ENCODE data around the gene ZBTB40. TPM values are rescaled to one million over a fixed set of nuclear protein-coding genes. Genes with fewer than 3 reads are reported as not detected.

ZBTB40 gene
- total RNA-seq, 1 donor from 2014 or later = 15.3 TPM

DNA sequence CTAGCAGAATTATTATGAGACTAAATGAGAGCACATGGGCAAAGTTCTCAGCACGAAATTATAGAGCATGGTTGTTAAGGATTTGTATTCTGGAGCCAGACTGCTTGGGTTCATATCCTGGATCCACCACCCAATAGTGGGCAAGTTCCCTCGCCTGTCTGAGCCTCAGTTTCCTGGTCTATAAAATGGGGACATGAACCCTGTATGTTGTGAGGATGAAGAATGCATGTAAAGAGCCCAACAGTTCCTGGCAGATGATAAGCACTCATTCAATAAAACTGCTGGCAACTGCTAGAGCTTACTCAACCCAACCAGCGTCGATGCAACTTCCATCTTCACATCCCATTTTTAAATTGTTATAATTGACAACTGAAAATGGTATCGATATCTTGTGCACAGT, 47.2 kb upstream of the ZBTB40 start:
- Mint-ChIP-seq H3K27me3 (ENCODE audit: low read depth, unreplicated experiment) (peaks cover 39% of the 10 kb centered on the region), H3K4me3 (ENCODE audit: unreplicated experiment) (no peak overlapping the region), H3K4me1 (ENCODE audit: low read depth, unreplicated experiment) (peaks cover 22% of the 10 kb centered on the region), H3K36me3 (ENCODE audit: low read depth, unreplicated experiment) (no peaks in the 10 kb centered on the region), H3K27ac (ENCODE audit: unreplicated experiment) (no peak overlapping the region), H3K9me3 (ENCODE audit: unreplicated experiment) (no peaks in the 10 kb centered on the region)
- Histone ChIP-seq H3K27me3 (ENCODE audit: insufficient read depth, low read length) (peaks cover 32% of the 10 kb centered on the region), H4K20me1 (ENCODE audit: insufficient read depth, low read length) (no peaks in the 10 kb centered on the region), H3K9ac (ENCODE audit: low read length) (no peak overlapping the region), H3K4me3 (ENCODE audit: insufficient read depth, low read depth, low read length) (no peak overlapping the region), H2AFZ (ENCODE audit: low read depth, low read length) (no peak overlapping the region), H3K79me2 (ENCODE audit: insufficient read depth, low read length) (no peaks in the 10 kb centered on the region), H3K27ac (ENCODE audit: low read depth, low read length) (no peak overlapping the region), H3K9me3 (ENCODE audit: insufficient read depth, low read depth, low read length) (no peaks in the 10 kb centered on the region), H3K4me1 (ENCODE audit: insufficient read depth, low read length) (no peaks in the 10 kb centered on the region), H3K4me2 (ENCODE audit: low read length) (no peak overlapping the region), H3K36me3 (ENCODE audit: insufficient read depth, low read length) (no peaks in the 10 kb centered on the region)
- no peak for TF ChIP-seq EZH2 (IDR thresholded peaks at IDR 0.05; ENCODE audit: insufficient read depth, low read length)
- TF ChIP-seq, protein P1, sequence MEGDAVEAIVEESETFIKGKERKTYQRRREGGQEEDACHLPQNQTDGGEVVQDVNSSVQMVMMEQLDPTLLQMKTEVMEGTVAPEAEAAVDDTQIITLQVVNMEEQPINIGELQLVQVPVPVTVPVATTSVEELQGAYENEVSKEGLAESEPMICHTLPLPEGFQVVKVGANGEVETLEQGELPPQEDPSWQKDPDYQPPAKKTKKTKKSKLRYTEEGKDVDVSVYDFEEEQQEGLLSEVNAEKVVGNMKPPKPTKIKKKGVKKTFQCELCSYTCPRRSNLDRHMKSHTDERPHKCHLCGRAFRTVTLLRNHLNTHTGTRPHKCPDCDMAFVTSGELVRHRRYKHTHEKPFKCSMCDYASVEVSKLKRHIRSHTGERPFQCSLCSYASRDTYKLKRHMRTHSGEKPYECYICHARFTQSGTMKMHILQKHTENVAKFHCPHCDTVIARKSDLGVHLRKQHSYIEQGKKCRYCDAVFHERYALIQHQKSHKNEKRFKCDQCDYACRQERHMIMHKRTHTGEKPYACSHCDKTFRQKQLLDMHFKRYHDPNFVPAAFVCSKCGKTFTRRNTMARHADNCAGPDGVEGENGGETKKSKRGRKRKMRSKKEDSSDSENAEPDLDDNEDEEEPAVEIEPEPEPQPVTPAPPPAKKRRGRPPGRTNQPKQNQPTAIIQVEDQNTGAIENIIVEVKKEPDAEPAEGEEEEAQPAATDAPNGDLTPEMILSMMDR (IDR thresholded peaks at IDR 0.05; ENCODE audit: insufficient read depth, low read depth, low read length) = no peak
- no peak for DNase-seq (ENCODE audit: low read depth)
- no peak for FAIRE-seq

DNA sequence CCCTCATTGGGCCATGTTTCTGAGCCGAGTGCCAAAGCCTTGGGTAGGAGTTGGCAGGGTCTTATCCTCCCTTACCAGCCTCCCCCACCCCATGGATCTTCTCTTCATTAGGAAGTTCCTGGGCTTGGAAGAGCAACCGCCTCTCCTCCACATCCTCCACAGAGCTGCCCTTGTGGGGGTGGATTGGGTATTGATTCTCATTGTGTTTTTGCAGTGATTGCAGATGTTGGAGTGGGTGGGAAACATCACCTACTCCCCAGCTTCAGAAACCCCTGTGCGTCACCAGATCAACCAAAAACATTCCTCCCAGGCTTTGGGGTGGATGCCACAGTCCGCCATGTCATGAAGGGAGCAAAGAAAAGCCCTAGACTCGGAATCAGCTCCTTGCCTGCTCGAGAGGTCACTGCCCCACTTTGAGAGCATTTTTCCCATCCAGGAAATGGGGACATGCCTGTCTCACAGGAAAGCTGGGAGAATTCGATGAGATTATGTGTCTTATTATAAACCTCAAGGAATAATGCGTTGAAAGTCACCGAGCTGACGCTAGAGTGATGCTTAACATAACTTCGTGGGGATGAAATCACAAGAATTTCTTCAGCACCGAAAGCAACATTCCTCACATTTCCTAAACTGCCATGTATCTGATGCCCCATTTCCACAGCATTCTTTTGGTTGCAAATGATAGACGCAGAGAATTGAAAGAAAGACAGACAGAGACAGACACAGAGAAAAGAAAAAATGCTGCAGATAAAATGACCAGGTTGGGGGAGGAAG, 44.7 kb upstream of the ZBTB40 start:
- Histone ChIP-seq H3K79me2 (ENCODE audit: insufficient read depth, low read length) (no peaks in the 10 kb centered on the region), H3K4me2 (ENCODE audit: low read length) (no peak overlapping the region), H3K4me3 (ENCODE audit: insufficient read depth, low read depth, low read length) (no peak overlapping the region), H2AFZ (ENCODE audit: low read depth, low read length) (no peak overlapping the region), H4K20me1 (ENCODE audit: insufficient read depth, low read length) (no peaks in the 10 kb centered on the region), H3K36me3 (ENCODE audit: insufficient read depth, low read length) (no peaks in the 10 kb centered on the region), H3K4me1 (ENCODE audit: insufficient read depth, low read length) (no peaks in the 10 kb centered on the region), H3K27ac (ENCODE audit: low read depth, low read length) (no peak overlapping the region), H3K9ac (ENCODE audit: low read length) (no peak overlapping the region), H3K27me3 (ENCODE audit: insufficient read depth, low read length) (peaks cover 12% of the 10 kb centered on the region), H3K9me3 (ENCODE audit: insufficient read depth, low read depth, low read length) (no peaks in the 10 kb centered on the region)
- Mint-ChIP-seq H3K4me3 (ENCODE audit: unreplicated experiment) (peak overlapping the region; percentile 29), H3K9me3 (ENCODE audit: unreplicated experiment) (no peaks in the 10 kb centered on the region), H3K27me3 (ENCODE audit: low read depth, unreplicated experiment) (peaks cover 16% of the 10 kb centered on the region), H3K36me3 (ENCODE audit: low read depth, unreplicated experiment) (no peaks in the 10 kb centered on the region), H3K4me1 (ENCODE audit: low read depth, unreplicated experiment) (peaks cover 22% of the 10 kb centered on the region), H3K27ac (ENCODE audit: unreplicated experiment) (peak overlapping the region; percentile 74)
- TF ChIP-seq, protein P1 (IDR thresholded peaks at IDR 0.05; ENCODE audit: insufficient read depth, low read depth, low read length) = no peak
- no peak for TF ChIP-seq EZH2 (IDR thresholded peaks at IDR 0.05; ENCODE audit: insufficient read depth, low read length)
- DNase-seq (ENCODE audit: low read depth) (no peak), FAIRE-seq (peak; percentile 68)

DNA sequence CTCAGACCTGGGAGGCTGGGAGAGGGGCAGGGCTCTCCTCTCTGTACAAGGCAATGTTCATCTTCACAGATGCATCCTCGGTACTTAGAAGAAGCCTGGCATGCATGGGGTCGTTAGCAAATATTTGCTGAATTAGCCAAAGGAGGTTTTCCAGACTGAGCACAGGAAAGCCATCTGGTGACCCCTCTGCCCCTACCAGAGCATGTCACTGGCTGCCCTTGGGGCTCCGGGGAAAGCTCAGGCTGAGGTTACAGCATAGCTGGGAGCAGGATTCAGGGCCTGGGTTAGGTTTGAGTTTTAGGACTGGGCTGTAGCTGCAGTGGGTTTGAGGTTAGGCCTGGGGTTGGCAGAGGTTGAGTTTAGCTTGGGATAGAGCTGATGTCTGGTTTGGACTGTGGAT, 43.4 kb upstream of the ZBTB40 start:
- no peak overlapping the region for H3K27ac Mint-ChIP-seq (ENCODE audit: unreplicated experiment)

More for the DNA sequence above, 43.4 kb upstream of the ZBTB40 start:
- Histone ChIP-seq H4K20me1 (ENCODE audit: insufficient read depth, low read length) (no peaks in the 10 kb centered on the region), H3K9ac (ENCODE audit: low read length) (no peak overlapping the region), H3K4me3 (ENCODE audit: insufficient read depth, low read depth, low read length) (no peak overlapping the region), H3K36me3 (ENCODE audit: insufficient read depth, low read length) (no peaks in the 10 kb centered on the region), H2AFZ (ENCODE audit: low read depth, low read length) (no peak overlapping the region), H3K4me2 (ENCODE audit: low read length) (no peak overlapping the region), H3K79me2 (ENCODE audit: insufficient read depth, low read length) (no peaks in the 10 kb centered on the region), H3K4me1 (ENCODE audit: insufficient read depth, low read length) (no peaks in the 10 kb centered on the region), H3K27ac (ENCODE audit: low read depth, low read length) (no peak overlapping the region), H3K9me3 (ENCODE audit: insufficient read depth, low read depth, low read length) (no peaks in the 10 kb centered on the region), H3K27me3 (ENCODE audit: insufficient read depth, low read length) (peaks cover 11% of the 10 kb centered on the region)
- FAIRE-seq (no peak), DNase-seq (ENCODE audit: low read depth) (no peak)
- Mint-ChIP-seq H3K4me1 (ENCODE audit: low read depth, unreplicated experiment) (peaks cover 29% of the 10 kb centered on the region), H3K4me3 (ENCODE audit: unreplicated experiment) (peak overlapping the region; percentile 37), H3K9me3 (ENCODE audit: unreplicated experiment) (no peaks in the 10 kb centered on the region), H3K27me3 (ENCODE audit: low read depth, unreplicated experiment) (peaks cover 10% of the 10 kb centered on the region), H3K36me3 (ENCODE audit: low read depth, unreplicated experiment) (no peaks in the 10 kb centered on the region)
- TF ChIP-seq, protein P1 (IDR thresholded peaks at IDR 0.05; ENCODE audit: insufficient read depth, low read depth, low read length) = no peak
- TF ChIP-seq EZH2 (IDR thresholded peaks at IDR 0.05; ENCODE audit: insufficient read depth, low read length) = no peak

Measured in astrocyte (in vitro differentiated cells and primary cell).